ENCODE data around the gene THPO. TPM values are rescaled to one million over a fixed set of nuclear protein-coding genes. Genes with fewer than 3 reads are reported as not detected.

THPO gene
- total RNA-seq, 2 donors from 2014 or later: 0.55 TPM; not detected in 1

- no peak overlapping the region for H3K27ac ChIP-seq
- DNase-seq (ENCODE audit: low spot score): no peak
- H3K4me1 ChIP-seq: peaks cover 0 to 6% of the 10 kb centered on the region in 2 donors
- no peaks in the 10 kb centered on the region for H3K36me3 ChIP-seq
- no peaks in the 10 kb centered on the region for H3K27me3 ChIP-seq
- H3K9me3 ChIP-seq: no peaks in the 10 kb centered on the region
- no peak for TF ChIP-seq CTCF (IDR thresholded peaks at IDR 0.05)
- H3K4me3 ChIP-seq: no peak overlapping the region
Observed at GRCh38 chr3:184355261-184356040, 22.6 kb downstream of the THPO start.

GRCh38 chr3:184354754-184355153 is 23.3 kb downstream of the THPO start:
- Histone ChIP-seq H3K36me3 (no peaks in the 10 kb centered on the region), H3K4me1 (no peaks in the 10 kb centered on the region)
- no peak for TF ChIP-seq CTCF (IDR thresholded peaks at IDR 0.05)

GRCh38 chr3:184354121-184354728 is 23.8 kb downstream of the THPO start:
- DNase-seq (ENCODE audit: low spot score): no peak
- H3K4me3 ChIP-seq: no peak overlapping the region
- peak; percentile 53 to 82 for TF ChIP-seq CTCF (IDR thresholded peaks at IDR 0.05)
- no peaks in the 10 kb centered on the region for H3K9me3 ChIP-seq
- H3K27me3 ChIP-seq: no peaks in the 10 kb centered on the region
- H3K36me3 ChIP-seq: no peaks in the 10 kb centered on the region
- no peak overlapping the region for H3K27ac ChIP-seq
- H3K4me1 ChIP-seq: no peaks in the 10 kb centered on the region

More at GRCh38 chr3:184354754-184355153, 23.3 kb downstream of the THPO start:
- no peaks in the 10 kb centered on the region for H3K27me3 ChIP-seq
- H3K4me3 ChIP-seq: no peak overlapping the region
- H3K9me3 ChIP-seq: no peaks in the 10 kb centered on the region
- no peak for DNase-seq (ENCODE audit: low spot score)
- H3K27ac ChIP-seq: no peak overlapping the region

- no peak overlapping the region for H3K4me3 ChIP-seq
- H3K27me3 ChIP-seq: no peaks in the 10 kb centered on the region
- H3K27ac ChIP-seq: no peak overlapping the region
- TF ChIP-seq CTCF (IDR thresholded peaks at IDR 0.05): no peak
- H3K4me1 ChIP-seq: no peaks in the 10 kb centered on the region
- DNase-seq (ENCODE audit: low spot score): no peak
- H3K36me3 ChIP-seq: no peaks in the 10 kb centered on the region
- no peaks in the 10 kb centered on the region for H3K9me3 ChIP-seq
Observed at GRCh38 chr3:184353546-184353941, 24.5 kb downstream of the THPO start.

- no peak for TF ChIP-seq CTCF (IDR thresholded peaks at IDR 0.05)
- Histone ChIP-seq H3K36me3 (no peaks in the 10 kb centered on the region), H3K27ac (no peak overlapping the region), H3K4me1 (no peaks in the 10 kb centered on the region), H3K9me3 (no peaks in the 10 kb centered on the region), H3K4me3 (no peak overlapping the region), H3K27me3 (no peaks in the 10 kb centered on the region)
- no peak for DNase-seq (ENCODE audit: low spot score)
Observed at GRCh38 chr3:184352897-184353545, 25.0 kb downstream of the THPO start.
